ENCODE results near the gene MYO5A.

DNA sequence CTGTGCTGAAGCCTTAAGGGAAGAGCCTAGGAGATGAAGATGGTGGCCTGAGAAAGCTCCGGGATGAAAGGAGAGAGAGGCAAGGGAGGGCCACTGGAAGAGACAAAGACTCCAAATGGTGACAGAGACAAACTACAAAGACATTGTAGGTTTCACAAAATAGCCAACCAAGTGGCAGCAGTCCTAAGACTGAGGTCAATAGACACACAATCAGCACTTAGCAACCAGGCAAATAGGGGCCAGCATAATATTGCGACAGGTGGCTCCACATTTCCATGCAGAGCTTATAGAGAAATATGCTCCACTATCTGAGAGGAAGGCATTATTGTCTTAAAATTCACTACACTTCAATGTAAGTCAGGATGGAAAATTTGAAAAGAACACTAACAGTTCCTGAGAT is 211.0 kb downstream of the MYO5A start:
- no peak for TF ChIP-seq EZH2 (IDR thresholded peaks at IDR 0.05; ENCODE audit: low read length, missing control alignments)
- TF ChIP-seq, protein P1, sequence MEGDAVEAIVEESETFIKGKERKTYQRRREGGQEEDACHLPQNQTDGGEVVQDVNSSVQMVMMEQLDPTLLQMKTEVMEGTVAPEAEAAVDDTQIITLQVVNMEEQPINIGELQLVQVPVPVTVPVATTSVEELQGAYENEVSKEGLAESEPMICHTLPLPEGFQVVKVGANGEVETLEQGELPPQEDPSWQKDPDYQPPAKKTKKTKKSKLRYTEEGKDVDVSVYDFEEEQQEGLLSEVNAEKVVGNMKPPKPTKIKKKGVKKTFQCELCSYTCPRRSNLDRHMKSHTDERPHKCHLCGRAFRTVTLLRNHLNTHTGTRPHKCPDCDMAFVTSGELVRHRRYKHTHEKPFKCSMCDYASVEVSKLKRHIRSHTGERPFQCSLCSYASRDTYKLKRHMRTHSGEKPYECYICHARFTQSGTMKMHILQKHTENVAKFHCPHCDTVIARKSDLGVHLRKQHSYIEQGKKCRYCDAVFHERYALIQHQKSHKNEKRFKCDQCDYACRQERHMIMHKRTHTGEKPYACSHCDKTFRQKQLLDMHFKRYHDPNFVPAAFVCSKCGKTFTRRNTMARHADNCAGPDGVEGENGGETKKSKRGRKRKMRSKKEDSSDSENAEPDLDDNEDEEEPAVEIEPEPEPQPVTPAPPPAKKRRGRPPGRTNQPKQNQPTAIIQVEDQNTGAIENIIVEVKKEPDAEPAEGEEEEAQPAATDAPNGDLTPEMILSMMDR (conservative IDR thresholded peaks at IDR 0.05 in 1 of 2, IDR thresholded peaks at IDR 0.05 in 1 of 2; ENCODE audit: low read depth in 1 of 2, low read length in 2 of 2), result no peak

Data from fibroblast of lung (primary cell).